GM15510 (cell line): ENCODE data around the gene KREMEN2.

Source experiments
- POLR2A ChIP-seq: IDR thresholded peaks from 3 replicates; pipeline ENCODE4 v1.6.1; 2011; ENCODE audit warnings: borderline replicate concordance; ENCODE audit not compliant: insufficient read length; ENCODE audit errors: extremely low read depth

The KREMEN2 gene

GRCh38 chr16:3015865-3016521 is 51.9 kb downstream of the KREMEN2 start:
- TF ChIP-seq POLR2A: no peak

- TF ChIP-seq POLR2A: no peak
These were observed 53.3 kb downstream of the KREMEN2 start for GRCh38 chr16:3017344-3017743.
